Activated gamma-delta T cell (primary cell): ENCODE data around the gene SEMA6D.

ENCODE experiments used
- DNase-seq: peaks from one replicate; lab custom pipeline; 2025; lab: John Stamatoyannopoulos, UW

The SEMA6D gene

DNA sequence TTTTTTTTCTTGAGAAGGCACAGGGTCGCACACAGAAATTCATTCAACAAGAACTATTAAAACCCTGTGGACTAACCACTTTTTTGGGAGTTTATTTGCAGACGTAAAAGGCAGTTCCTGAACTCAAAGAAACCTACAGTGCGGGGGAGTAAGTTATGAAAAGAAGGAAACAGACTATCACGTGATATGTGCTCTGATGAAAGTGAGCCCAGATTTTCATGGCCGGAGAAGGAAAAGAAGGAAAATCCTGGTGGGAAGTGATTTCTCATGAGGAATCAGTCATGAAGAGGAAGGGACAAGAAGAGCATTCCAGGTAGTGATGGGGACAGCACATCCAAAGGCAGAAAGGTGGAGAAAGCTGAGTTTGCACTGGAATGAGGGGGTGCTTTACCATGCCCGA lies 26.1 kb downstream of the SEMA6D start:
- no peak for DNase-seq

DNA sequence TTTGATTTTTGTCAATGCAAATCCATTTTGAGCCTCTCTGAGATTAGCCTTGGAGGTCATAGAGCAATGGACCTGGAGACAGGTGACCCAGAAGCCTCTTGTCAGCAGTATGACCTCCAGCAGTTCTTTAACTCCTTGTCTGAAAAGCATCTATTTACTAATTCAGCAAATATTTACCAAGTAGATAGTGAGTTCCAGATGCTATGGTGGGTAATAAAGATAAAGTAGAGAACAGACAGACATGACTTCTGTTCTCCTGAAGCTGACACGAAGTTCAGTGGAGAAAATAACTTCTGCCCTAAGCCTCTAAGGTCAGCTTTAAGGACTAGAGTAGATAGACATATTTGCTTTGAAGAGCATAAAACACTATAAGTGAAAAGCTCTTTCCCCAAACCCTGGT lies 26.6 kb downstream of the SEMA6D start:
- no peak for DNase-seq

DNA sequence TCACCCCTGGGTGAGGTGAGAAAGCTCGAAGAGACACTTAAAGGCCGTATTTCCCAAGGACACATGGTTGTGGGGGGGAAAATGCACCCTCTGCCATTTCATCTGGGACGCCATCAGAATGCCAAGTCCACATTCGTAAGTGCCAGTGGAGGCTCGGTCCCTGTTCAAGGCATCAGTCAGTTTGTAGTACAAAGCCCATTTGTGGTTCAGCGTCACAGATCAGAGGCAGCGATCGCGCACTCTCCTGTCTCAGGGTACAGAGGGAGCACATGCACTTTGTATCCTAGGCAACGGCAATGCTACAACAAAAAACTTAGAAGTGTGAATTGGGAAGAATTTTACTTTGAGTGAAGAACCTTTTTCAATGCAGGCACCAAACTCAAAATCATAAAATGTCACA lies 27.2 kb downstream of the SEMA6D start:
- no peak for DNase-seq

DNA sequence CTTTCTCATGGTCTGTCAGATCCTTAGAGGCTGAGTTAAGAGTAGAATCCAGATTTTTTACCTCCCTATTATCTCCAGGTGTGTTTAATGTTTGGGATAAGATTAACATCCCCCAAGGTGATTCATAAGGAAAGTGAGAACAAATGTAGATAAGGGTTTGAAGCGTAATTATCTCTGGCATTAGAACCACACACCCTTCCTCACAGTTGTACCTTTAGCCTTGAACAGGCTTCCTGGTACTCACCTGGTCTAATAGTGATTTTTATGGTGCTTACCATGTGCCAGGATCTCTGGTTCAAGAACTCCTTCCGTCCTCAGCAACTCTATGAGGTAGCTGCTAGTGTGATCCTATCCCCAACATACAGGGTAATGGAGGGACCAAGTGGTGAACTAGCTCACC lies 27.7 kb downstream of the SEMA6D start:
- DNase-seq: no peak

DNA sequence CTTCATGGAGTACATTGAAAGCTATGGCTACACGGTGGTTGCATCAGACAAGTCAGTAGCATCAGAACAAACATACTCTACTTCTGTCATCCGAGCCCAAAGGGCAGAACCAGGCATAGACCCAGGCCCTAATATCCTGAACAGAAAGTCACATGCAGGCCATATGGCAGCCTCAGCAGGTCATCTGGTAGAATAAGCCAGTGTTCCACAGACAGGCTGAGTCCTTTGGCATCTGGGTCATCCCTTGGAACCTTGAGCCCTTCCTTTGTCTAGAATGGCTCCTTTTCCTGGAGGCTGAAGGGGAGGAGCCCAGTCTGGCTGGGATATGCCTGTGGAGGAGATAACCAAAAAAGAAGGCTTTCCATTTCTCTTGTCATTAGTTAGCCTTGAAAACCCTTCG lies 29.2 kb downstream of the SEMA6D start:
- no peak for DNase-seq

DNA sequence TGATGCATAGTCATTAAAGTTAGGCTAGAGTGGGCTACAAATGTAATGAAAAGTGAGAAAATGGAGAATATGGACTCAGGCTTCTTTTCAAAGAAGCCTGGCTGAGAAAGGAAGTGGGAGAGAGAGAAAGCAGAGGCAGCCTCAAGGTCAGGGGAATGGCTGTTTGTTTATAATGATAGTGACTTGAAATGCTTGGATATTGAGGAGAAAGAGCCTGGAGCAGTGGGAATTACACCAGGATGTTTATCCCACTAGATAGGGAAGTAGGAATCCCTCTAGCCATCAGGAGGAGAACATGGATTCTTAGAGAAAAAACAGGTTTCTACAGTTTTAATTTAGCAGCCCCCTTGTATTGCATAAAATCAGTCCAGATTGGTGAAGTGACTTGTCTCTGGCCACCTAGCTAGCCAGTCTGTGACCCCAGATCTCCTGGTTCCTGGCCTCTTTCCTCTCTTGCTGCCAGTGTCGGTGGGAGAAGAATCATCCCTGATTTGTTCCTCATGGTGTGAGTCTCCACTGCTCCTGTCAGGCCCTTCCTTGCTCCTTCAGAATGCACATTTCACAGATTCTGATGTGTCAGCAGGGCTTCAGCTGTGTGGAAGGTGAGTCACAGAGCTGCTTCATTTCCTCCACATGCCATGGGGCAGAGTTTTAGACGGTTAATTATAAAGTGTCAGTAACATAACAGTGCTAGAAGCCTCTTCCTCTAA lies 32.9 kb downstream of the SEMA6D start:
- DNase-seq: no peak

DNA sequence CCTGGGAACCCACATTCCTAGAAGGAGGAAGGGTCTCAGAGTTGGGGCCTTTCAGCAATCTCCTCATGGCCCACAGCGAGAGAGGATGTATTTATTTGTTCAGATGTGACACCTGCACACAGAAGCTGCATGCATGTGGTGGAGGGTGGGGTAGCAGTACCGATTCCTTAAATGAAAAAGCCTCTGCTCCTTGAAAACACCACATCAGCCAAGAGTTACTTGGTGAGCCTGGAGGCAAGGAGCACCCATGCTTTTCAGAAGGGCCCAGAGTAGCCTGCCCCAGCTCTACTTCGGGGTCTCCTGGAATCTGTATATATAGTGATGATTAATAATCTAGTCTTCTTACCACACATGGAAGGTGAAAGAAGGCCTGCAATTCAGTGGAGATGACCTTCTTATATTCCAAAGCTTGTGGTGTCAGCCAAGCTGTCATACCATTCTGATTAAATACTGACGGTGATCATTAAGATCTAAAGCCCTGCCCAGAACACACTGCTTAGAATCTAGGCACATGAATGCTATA lies 33.5 kb downstream of the SEMA6D start:
- DNase-seq: no peak

DNA sequence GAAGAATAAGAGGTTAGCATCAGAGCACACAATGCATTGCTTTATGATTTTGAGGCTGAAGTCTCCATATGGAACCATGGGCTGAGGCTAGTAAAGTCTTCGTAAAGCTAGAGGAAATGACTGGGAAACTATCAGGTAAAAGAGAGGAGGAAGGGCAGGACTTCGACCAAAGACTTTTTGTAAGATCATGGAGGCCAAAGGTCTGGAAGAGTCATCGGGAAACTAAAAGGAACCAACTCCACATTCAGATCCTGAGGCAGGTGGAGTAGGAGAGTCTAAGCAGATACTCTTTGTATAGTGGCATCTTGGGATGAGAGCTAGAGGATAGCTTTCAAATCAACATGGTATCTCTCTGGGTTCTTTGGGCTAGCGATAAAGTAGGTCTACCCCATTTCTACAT lies 36.3 kb downstream of the SEMA6D start:
- DNase-seq: no peak

DNA sequence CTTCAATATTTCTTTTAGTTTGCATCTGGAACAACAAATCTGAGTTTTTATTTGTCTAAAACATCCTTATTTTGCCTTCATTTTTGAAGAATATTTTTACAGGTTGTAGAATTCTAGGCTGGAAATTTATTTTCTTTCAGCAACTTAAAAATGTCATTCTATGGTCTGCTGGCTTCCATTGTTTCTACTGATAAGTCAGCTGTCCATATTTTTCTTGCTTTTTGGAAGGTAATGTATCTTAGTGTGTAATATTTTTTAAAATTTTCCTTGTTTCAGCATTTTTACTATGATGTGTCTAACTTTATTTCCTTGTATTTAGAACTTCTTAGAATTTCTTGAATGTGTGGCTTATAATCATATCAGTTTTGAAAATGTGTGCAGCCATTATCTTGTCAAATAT lies 37.0 kb downstream of the SEMA6D start:
- DNase-seq: no peak

DNA sequence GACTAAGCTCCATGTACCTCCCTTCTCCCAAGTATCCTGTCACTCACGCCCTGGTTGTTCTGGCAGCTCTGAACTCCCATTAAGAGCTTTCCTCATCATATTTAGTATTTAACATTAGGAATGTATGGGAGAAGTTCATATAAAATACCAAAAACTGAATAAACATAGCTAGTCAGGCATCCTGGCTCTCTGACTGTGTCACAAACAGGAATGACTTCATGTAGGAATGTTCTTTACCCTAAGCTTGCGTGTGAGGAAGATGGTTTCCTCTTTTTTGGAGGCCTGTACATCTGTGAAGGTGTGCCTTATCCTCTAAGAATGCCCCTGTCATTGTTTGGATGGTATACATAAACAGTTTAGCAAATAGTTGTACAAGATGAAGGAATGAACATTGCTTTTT lies 38.6 kb downstream of the SEMA6D start:
- DNase-seq: no peak

DNA sequence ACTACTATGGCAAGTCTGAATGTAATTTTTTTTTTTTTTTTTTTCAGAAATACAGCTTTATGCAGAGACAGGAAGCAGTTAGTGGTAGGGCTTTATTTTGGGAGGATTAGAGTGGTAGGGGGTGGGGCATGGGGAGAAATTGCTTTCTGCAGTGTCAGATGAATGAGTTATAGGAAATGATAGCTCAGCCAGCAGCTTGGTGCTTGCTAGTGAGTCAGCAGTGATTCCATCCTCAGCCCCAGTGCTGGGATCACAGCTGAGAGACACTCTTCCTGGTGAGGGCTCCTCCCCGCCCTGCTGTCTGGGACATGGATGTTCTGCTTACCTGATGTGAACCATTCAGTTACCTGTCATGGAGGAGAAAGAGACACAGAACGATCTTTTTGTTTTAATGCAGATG lies 39.6 kb downstream of the SEMA6D start:
- DNase-seq: no peak

DNA sequence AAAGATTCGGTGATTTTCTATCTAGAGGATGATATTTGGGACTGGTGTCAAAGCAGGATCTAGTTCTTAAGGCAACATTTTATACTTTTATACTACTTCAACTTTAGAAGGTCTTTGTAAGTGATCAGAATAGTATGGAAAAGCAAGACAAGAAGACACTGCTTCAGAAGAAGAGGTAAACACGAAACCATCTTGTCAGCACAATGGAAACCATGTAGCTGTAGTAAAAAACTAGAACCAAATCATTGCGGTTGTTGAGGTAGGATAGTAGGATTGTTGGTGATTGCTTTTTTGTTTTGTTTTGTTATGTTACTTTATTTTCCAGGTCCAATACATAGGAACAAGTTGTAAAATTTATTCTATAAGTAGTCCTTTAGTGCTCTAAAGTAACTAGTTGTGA lies 40.0 kb downstream of the SEMA6D start:
- no peak for DNase-seq

DNA sequence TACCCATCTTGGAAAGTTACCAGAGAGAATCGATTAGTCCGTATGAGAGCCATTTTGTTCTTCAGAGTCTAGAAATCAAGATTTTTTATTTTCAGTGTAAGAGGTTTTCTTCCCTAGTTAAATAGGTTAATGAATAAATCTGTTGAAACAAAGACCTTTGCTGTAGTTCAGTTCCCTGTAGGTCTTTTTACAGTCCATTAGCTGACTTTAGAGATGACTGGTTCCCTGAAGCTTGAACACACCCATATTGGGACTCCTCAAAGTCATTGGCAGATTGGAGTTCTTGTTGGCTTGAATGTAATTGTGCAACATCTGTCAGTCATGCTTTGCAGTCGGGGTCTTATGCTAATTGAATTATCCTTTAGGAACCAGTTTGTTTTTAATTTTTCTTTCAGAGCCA lies 45.3 kb downstream of the SEMA6D start:
- no peak for DNase-seq

DNA sequence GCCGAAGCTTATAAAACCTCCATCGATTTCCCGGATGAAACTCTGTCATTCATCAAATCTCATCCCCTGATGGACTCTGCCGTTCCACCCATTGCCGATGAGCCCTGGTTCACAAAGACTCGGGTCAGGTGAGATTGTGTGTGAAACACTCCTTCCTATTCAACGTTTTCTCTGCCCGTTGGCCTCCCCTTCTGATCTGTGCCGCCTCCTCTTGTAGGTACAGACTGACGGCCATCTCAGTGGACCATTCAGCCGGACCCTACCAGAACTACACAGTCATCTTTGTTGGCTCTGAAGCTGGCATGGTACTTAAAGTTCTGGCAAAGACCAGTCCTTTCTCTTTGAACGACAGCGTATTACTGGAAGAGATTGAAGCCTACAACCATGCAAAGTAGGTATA lies 47.4 kb downstream of the SEMA6D start:
- no peak for DNase-seq

DNA sequence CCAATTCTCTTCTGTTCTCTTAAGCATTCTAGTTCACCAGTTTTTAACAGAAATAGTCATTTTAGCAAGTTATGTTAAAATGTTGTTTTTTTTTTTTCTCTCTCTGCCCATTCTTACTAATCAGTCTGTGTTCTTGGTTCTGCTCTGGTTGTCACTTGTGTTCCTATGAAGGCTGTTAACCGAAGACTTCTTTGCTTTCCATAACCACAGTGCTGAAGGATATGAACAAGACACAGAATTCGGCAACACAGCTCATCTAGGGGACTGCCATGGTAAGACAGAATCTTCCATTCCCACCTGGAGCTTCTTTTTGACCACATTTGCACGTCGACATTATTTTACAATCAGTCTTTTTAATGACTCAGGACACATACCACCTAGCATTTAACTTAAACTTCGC lies 49.1 kb downstream of the SEMA6D start:
- no peak for DNase-seq

DNA sequence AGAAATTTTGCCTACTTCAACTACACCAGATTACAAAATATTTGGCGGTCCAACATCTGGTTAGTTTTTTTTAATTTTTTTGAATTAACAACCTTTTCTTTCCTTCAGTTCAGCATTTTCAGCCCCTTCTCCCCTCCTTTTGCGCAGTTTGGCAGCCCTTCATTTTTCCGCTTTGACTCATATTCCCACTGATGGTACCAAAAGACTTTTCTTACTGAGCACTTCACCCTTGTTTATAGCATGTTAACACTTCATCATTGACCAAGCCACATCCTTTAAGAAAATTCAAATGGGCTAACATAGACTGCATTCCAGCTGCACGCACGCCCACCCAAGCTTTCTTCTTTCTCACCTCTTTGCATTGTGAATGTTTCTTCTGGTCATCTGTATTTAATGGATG lies 49.7 kb downstream of the SEMA6D start:
- no peak for DNase-seq

DNA sequence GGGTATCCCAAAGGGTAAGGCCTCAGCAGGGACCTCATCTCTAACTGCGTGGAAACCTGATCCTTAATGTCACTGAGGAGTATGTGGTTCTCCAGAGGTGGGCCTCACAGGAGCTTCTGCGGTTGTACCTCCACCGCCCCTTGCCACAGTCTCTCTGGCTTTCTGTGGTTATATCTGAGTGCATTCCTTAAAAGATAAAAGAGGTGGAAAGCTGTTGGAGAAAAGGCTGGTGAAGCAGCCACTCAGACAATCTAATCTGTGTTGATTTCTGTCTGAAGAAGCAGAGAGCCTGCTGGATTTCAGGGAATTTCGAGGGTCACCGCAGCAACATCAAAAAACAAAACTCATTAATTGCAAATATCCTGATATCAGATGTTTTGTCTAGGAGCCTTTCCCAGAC lies 51.4 kb downstream of the SEMA6D start:
- no peak for DNase-seq

DNA sequence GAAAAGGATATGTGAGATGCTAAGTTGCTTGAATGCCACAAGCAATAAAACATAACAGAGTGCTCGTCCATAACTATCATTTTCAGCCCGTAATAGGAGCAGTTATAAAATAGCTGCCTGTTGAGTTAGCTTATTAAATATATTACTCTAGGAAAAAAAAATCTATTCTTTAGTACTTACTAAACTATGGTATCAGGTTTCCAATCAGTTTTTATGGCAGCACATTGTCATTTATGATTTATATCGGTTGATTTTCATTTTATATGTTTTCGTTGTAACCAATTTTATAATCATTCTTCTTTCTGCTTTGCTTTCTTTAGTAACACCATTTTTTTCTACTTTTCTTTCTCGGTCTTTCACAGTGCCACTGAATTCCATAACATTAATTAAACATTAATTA lies 51.9 kb downstream of the SEMA6D start:
- no peak for DNase-seq

DNA sequence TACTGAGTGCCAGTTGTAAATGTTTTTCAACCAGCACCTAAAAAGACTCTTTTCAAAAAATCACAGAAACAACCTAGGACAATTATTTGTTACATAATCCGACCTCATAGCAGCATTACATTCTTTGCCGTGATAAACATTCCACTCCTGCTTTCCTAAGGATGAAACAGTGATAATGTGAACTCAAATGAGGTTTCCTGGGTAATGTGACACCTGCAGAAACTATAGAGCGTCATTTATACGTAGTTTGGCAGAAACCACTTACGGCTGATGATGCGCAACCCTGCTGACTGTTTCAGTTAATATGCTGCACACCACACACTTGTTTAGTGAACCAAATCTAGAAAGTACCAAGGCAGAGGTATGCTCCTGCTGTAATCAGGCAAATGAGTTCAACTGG lies 55.8 kb downstream of the SEMA6D start:
- no peak for DNase-seq

DNA sequence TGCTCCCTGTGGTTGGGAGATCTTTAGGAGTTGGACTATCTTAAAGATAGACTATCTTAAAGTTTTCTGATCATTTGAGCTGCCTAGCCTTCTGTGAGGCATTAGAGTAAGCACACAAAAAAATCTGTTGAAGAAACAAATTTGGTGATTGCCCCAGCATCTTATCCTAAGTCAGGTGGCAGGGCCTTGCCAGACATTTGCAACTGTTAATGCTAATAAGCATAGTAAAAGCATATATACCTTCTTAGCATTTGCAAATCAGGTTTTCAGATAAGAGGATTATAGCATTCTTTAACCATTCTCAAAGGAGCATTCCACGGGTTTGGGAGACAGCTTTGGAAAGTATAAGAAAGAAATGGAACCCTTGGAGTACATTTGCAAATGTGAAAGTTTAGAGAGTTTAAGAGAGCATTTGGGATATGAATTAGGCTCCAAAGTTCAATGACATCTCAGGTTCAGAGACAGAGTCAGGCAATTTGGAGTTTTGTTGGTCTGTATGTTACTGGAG lies 61.0 kb downstream of the SEMA6D start:
- DNase-seq: no peak

DNA sequence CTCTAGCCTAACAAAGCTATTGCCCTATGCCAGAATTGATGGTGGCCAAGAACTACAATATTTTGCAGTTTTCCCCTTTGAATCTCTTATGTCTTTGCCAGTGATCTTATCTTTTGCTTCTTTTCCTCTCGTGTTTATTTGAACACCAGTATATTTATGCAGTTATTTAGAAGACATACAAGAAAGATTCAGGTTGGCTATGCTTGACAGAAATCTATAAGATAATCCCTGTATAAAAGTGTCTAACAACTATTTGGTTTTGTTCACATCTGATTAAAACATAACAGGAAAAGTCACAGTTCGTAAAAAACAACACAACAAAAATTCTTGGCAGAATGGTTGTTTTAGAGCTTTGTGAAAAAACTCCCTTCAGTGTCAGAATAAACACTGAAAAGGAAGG lies 63.7 kb downstream of the SEMA6D start:
- DNase-seq: no peak

DNA sequence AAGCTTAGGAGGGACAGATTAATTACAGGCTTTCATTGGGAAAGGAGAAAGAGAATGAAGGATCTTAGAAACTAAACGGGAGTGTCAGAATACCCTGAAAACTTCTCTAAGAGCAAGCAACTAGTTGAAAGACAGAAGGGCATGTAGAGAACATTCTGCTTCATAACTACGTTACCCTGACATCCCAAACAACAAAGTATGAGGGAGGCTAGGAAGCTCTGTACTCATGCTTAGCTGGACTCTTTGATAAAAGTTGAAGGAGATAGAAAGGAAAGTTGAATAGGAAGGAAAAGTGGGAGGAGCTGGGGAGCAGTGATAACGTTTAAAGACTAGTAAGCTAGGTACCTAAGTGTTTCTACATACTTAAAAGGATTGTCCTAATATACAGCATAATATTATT lies 64.2 kb downstream of the SEMA6D start:
- no peak for DNase-seq

DNA sequence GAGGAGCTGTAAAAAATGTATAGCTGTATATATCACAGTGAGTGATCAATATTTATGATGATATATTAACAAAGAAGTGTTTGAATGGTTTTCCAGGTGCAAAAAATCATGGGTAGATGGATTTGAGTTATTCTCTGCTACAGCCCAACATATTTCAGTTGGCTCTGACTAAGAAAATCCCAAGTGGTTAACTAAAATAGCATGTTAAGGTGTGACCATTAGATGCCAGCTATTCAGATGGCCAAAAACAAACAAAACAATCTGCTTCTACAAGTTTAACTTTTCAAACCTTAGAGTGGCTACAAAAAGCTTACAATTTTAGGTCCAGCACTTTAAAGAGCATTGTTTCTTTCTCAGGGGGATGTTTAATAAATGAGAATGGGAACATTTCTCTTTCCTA lies 67.5 kb downstream of the SEMA6D start:
- DNase-seq: no peak

DNA sequence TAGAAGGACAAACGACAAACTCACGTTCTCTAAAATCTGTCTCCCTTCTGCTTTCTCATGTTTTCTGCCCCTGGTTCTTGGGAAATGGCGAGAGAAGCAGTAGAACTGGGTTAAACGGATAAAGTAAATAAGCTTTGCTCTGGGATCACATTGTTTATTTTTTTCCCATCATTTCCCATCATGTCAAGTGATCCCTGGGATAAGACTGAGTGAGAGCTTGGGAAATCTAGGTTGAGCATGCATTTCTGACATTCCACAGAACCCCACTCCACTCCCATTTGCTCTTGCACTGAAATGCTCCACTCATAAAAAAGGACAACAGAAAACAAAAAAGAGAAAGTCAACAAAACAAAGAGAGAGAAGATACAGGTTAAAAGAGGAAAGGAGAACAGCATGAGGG lies 69.1 kb downstream of the SEMA6D start:
- no peak for DNase-seq
